Measurements from ENCODE around the gene FOXO3.

GRCh38 chr6:108557494-108558371 is 3.0 kb upstream of the FOXO3 start:
- TF ChIP-seq MAX (IDR thresholded peaks at IDR 0.05; ENCODE audit: insufficient read depth, insufficient read length) (peak; percentile 87), CTCF (IDR thresholded peaks at IDR 0.05; ENCODE audit: extremely low read depth in 1 of 2, insufficient read depth in 1 of 2, low read depth in 1 of 2, low read length in 2 of 2) (peak in 1 of 2 donors; percentile 2)
